Lower lobe of right lung (tissue), 2 donors: ENCODE data around the gene AADAT. TPM values are rescaled to one million over a fixed set of nuclear protein-coding genes. Genes with fewer than 3 reads are reported as not detected.

Source experiments
- ATAC-seq, 2 donors: fragments of 200-7000 bp; cut with Tn5 transposase; one replicate each; pipeline ENCODE4 v1.9.1; 2020 to 2022; ENCODE audit warnings: mild to moderate bottlenecking in 2 of 2, moderate library complexity in 2 of 2
- DNase-seq: peaks from one replicate; pipeline ENCODE4 v3.0.0-alpha.2; 2020
- H3K27ac ChIP-seq: fragments of 200-600 bp; one replicate; pipeline ENCODE4 v1.8.0; 2022
- H3K27me3 ChIP-seq: fragments of 200-600 bp; one replicate; pipeline ENCODE4 v1.8.0; 2022; ENCODE audit warnings: low read depth
- H3K36me3 ChIP-seq: fragments of 200-600 bp; one replicate; pipeline ENCODE4 v1.8.0; 2022; ENCODE audit warnings: mild to moderate bottlenecking
- H3K4me1 ChIP-seq: fragments of 200-600 bp; one replicate; pipeline ENCODE4 v1.8.0; 2022
- H3K4me3 ChIP-seq: fragments of 200-600 bp; one replicate; pipeline ENCODE4 v1.8.0; 2022; ENCODE audit warnings: mild to moderate bottlenecking
- H3K9me3 ChIP-seq: fragments of 200-600 bp; one replicate; pipeline ENCODE4 v1.8.0; 2022
- CTCF ChIP-seq: fragments of 200-600 bp; IDR thresholded peaks from one replicate; pipeline ENCODE4 v1.8.0; 2022; ENCODE audit warnings: antibody characterized with exemption, mild to moderate bottlenecking
- intact Hi-C: fragments of 100-400 bp; cut with DNase I; formaldehyde crosslinking; loops from one replicate; pipeline ENCODE4 v1.11.0; 2022
- total RNA-seq: library from RNA; stranded (reverse); fragmentation: NEBNext Ultra II Directional; extraction: Animal tissue kit (Norgen Biotek cat#: 25700); gene quantifications from one replicate; pipeline ENCODE4 v1.2.1, GENCODE V29; 2021
- donor health status: DM: no; HTN: yes; CAD: no; lungs with severe emphysema.

The AADAT gene
- total RNA-seq, 1 donor from 2014 or later, result 4.9 TPM

GRCh38 chr4:170030121-170030520 is 59.6 kb downstream of the AADAT start:
- no peak for TF ChIP-seq CTCF
- Histone ChIP-seq H3K36me3 (no peaks in the 10 kb centered on the region), H3K27ac (no peak overlapping the region), H3K4me1 (peaks cover 5% of the 10 kb centered on the region), H3K27me3 (peaks cover 5% of the 10 kb centered on the region), H3K4me3 (no peak overlapping the region), H3K9me3 (no peaks in the 10 kb centered on the region)
- no peak for DNase-seq
- no peak for ATAC-seq
- intact Hi-C loops, result no loop called here

GRCh38 chr4:170027181-170027829 is 62.5 kb downstream of the AADAT start:
- Histone ChIP-seq H3K36me3 (no peaks in the 10 kb centered on the region), H3K9me3 (no peaks in the 10 kb centered on the region), H3K27ac (peak overlapping the region; percentile 88), H3K4me3 (peak overlapping the region; percentile 95), H3K27me3 (peaks cover 5% of the 10 kb centered on the region), H3K4me1 (peaks cover 5% of the 10 kb centered on the region)
- intact Hi-C loops, result no loop called here
- no peak for TF ChIP-seq CTCF
- DNase-seq (peak; percentile 93), ATAC-seq (peak; percentile 96 to 97)

GRCh38 chr4:170026253-170027021 is 63.3 kb downstream of the AADAT start, which contains the start of gene MFAP3L:
Gene MFAP3L (minus strand): TSS chr4:170026395. CDS start chr4:170005877, 20,518 bp downstream.
- intact Hi-C loops, result no loop called here
- TF ChIP-seq CTCF, result no peak
- DNase-seq (peak; percentile 93), ATAC-seq (peak; percentile 96 to 97)
- no peaks in the 10 kb centered on the region for H3K36me3 ChIP-seq
- H3K27ac ChIP-seq, result peak within 1 kb of the TSS; percentile 88
- peaks cover 5% of the 10 kb centered on the region for H3K4me1 ChIP-seq
- peak within 1 kb of the TSS; percentile 95 for H3K4me3 ChIP-seq
- H3K27me3 ChIP-seq, result peaks cover 5% of the 10 kb centered on the region
- no peaks in the 10 kb centered on the region for H3K9me3 ChIP-seq

GRCh38 chr4:170025523-170026252 is 64.1 kb downstream of the AADAT start:
- Histone ChIP-seq H3K27me3 (peaks cover 5% of the 10 kb centered on the region), H3K4me3 (peak overlapping the region; percentile 95), H3K9me3 (no peaks in the 10 kb centered on the region), H3K4me1 (peaks cover 5% of the 10 kb centered on the region), H3K27ac (peak overlapping the region; percentile 88), H3K36me3 (no peaks in the 10 kb centered on the region)
- TF ChIP-seq CTCF, result no peak
- peak; percentile 54 for DNase-seq
- intact Hi-C loops, result no loop called here
- no peak for ATAC-seq

GRCh38 chr4:170022211-170022610 is 67.5 kb downstream of the AADAT start:
- no peaks in the 10 kb centered on the region for H3K4me1 ChIP-seq
- no peaks in the 10 kb centered on the region for H3K9me3 ChIP-seq
- ATAC-seq (no peak), DNase-seq (no peak)
- no peak overlapping the region for H3K4me3 ChIP-seq
- peaks cover 5% of the 10 kb centered on the region for H3K27me3 ChIP-seq
- H3K36me3 ChIP-seq, result no peaks in the 10 kb centered on the region
- no peak overlapping the region for H3K27ac ChIP-seq
- no peak for TF ChIP-seq CTCF
- intact Hi-C loops, result no loop called here
